Left ventricle myocardium superior (tissue), 1 donor: ENCODE measurements around the gene AGBL1. TPM values are rescaled to one million over a fixed set of nuclear protein-coding genes. Genes with fewer than 3 reads are reported as not detected.
A peak's percentile ranks its signal among the peaks of the same experiment; 100 is the strongest.

Experiments
- ATAC-seq: fragments of 200-7000 bp; cut with Tn5 transposase; one replicate; pipeline ENCODE4 v1.9.1; 2020; ENCODE audit warnings: mild to moderate bottlenecking, moderate library complexity
- DNase-seq: peaks from one replicate; pipeline ENCODE4 v3.0.0-alpha.2; 2020
- intact Hi-C: fragments of 100-400 bp; cut with micrococcal nuclease; formaldehyde crosslinking; loops from one replicate; pipeline ENCODE4 v1.11.0; 2022
- total RNA-seq: library from RNA; stranded (reverse); fragmentation: NEBNext Ultra II Directional; extraction: Animal tissue kit (Norgen Biotek cat#: 25700); gene quantifications from one replicate; pipeline ENCODE4 v1.2.1, GENCODE V29; 2021
- donor health status: DM: no; HTN: yes; CAD: no; lungs with severe emphysema.

The AGBL1 gene
- total RNA-seq, 1 donor from 2014 or later = not detected

DNA sequence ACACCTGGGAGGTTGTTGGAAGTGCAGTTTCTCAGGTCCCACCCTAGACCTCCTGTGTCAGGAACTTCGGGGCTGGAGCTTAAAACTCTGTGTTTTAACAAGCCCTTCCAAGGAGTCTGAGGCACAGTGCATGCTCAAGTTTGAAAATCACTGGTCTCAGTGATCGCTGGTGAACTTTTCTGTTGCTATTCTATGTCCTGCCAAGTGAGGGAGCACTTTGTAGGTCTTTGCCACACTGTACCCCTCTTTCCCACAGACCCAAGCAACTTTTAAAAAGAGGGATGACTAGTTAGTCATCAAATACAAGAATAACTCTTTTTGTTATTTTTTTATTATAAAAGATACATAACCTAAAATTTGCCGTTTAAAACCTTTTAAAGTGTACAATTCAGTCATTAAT, 133.7 kb downstream of the AGBL1 start:
- no peak for DNase-seq
- intact Hi-C loops = no loop called here
- no peak for ATAC-seq

DNA sequence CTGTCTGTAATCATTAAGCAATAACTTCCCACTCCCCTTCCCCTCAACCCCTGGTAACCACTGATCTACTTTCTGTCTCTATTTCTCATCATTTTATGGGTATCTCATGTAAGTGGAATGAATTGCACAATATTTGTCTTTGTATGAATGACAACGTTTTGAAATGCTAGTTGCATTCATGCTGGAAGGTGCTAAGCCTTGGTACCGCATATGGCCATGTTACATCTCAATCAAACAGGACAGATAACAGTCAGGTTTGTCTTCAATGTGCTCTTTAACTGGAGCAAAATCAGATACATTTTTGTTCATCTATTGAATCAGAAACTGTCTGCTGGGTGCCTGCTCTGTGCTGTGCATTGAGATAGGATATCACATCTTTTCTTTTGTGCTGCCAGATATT, 134.2 kb downstream of the AGBL1 start:
- intact Hi-C loops = no loop called here
- no peak for DNase-seq
- ATAC-seq = no peak

DNA sequence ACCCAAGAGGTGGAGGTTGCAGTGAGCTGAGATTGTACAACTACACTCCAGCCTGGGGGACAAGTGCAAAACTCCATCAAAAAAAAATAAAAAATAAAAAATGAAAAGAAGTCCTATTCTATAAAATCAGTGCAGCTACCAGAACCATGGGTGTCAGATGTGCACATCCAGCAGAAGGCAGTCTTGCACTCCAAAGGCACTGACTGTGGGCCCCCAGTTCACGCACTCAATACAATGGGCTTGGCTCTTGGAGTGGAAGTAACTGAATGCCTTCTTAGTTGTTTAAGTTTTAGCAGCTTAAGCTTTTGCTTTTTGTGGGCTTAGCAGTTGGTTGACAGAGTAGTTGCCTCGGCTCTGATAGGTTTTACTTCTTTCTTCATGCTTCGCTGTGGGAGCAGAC, 141.4 kb downstream of the AGBL1 start:
- no peak for DNase-seq
- ATAC-seq = no peak
- intact Hi-C loops = no loop called here

DNA sequence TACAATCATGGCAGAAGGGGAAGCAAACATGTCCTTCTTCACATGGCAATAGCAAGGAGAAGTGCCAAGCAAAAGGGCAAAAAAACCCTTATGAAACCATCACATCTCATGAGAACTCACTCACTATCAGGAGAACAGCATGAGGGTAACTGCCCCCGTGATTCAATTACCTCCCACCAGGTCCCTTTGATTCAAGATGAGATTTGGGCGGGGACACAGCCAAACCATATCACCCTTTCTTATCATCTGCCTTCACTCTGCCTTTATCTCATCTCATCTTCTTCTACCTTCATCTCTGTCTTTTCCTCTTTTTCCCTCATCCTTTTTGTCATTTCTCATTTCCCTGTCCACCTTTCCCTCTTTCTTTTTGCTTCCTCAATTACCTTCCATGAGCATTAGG, 149.6 kb downstream of the AGBL1 start:
- intact Hi-C loops = no loop called here
- ATAC-seq (no peak), DNase-seq (no peak)

- ATAC-seq (no peak), DNase-seq (no peak)
- intact Hi-C loops = no loop called here
Measured at GRCh38 chr15:86229936-86230335, 150.3 kb downstream of the AGBL1 start.

GRCh38 chr15:86231864-86232721, 152.4 kb downstream of the AGBL1 start:
- DNase-seq (peak; percentile 25), ATAC-seq (peak; percentile 60)
- intact Hi-C loops = no loop called here

GRCh38 chr15:86235667-86236066, 156.0 kb downstream of the AGBL1 start:
- ATAC-seq (no peak), DNase-seq (no peak)
- intact Hi-C loops = no loop called here

GRCh38 chr15:86236356-86237110, 156.9 kb downstream of the AGBL1 start:
- intact Hi-C loops = no loop called here
- DNase-seq (no peak), ATAC-seq (no peak)

- intact Hi-C loops = no loop called here
- ATAC-seq = no peak
- DNase-seq = no peak
Measured at GRCh38 chr15:86237111-86237500, 157.4 kb downstream of the AGBL1 start.

GRCh38 chr15:86247249-86247955, 167.7 kb downstream of the AGBL1 start:
- no peak for ATAC-seq
- intact Hi-C loops = no loop called here
- DNase-seq = no peak

DNA sequence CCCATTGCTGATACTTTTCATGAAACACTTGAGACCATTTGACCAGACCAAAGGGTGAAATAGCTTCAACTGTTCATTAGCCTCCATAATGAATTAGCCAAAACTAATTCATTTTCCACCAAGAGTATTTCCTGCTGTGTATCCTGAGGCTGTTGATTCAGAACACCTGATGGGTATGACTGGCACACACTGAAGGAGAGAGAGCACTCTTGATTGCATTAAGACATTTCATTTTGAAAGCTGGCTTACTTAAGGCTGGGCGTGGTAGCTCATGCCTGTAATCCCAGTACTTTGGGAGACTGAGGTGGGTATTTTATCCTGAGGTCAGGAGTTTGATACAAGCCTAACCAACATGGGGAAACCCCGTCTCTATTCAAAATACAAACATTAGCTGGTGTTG, 175.6 kb downstream of the AGBL1 start:
- ATAC-seq (no peak), DNase-seq (no peak)
- intact Hi-C loops = no loop called here

DNA sequence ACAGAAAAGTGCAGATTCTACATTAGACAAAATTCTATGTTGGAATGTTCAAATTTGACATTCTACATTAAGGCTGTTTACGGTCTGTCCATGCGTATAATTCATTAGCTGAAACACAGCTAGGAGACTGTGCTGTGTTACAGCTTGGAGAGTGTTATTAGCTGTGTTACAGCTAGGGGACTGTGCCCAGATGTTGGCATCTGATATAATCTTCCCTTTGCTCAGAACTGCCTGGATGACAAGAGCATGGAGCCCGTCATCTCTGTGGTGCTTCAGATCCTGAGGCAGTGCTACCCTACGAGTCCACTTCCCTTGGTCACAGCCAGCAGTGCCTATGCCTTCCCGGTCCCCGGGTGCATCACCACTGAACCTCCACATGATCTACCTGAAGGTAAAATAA, 177.0 kb downstream of the AGBL1 start:
- ATAC-seq (no peak), DNase-seq (no peak)
- intact Hi-C loops = no loop called here

- DNase-seq (no peak), ATAC-seq (no peak)
- intact Hi-C loops = no loop called here
Measured at GRCh38 chr15:86259589-86259988, 179.9 kb downstream of the AGBL1 start.

- no peak for DNase-seq
- ATAC-seq = no peak
- intact Hi-C loops = no loop called here
Measured at GRCh38 chr15:86263230-86263629, 183.6 kb downstream of the AGBL1 start.

DNA sequence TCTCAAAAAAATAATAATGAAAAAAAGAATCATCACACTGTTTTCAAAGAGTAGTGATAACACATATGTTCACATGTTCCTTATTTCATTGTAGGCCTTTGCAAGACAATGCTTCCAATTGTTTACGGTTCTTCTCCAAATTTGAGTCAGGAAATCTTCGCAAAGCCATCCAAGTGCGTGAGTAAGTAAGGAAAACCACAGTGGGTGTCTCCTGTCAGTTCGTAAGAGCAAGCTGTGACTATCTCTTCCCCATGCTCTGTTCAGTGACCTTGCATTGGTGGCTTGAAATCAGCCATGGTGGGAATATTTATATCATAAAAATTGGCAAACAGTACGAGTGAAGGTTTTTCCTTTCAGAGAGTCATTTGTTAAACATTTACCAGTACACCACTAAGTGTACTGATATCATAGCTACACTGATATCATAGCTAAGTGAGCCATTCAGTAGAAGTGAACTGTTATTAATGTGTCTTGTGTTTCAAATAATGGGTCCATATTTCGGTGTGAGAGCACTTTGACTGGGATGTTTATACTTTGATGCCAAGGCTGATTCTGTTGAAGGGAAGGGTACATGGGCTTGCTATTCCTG, 187.3 kb downstream of the AGBL1 start:
- intact Hi-C loops = no loop called here
- ATAC-seq (no peak), DNase-seq (no peak)

GRCh38 chr15:86267892-86268291, 188.2 kb downstream of the AGBL1 start:
- no peak for DNase-seq
- no peak for ATAC-seq
- intact Hi-C loops = no loop called here

GRCh38 chr15:86268558-86268957, 188.9 kb downstream of the AGBL1 start:
- intact Hi-C loops = no loop called here
- no peak for DNase-seq
- ATAC-seq = no peak

GRCh38 chr15:86273309-86273708, 193.6 kb downstream of the AGBL1 start:
- no peak for DNase-seq
- ATAC-seq = no peak
- intact Hi-C loops = no loop called here

GRCh38 chr15:86275361-86275760, 195.7 kb downstream of the AGBL1 start:
- DNase-seq (no peak), ATAC-seq (no peak)
- intact Hi-C loops = no loop called here

- ATAC-seq (no peak), DNase-seq (no peak)
- intact Hi-C loops = no loop called here
Measured at GRCh38 chr15:86278586-86278985, 198.9 kb downstream of the AGBL1 start.
